NCI-H1105 (cell line): ENCODE data around the gene PRKACA.

ENCODE experiments used
- DNase-seq: peaks from one replicate; lab custom pipeline; 2025; lab: John Stamatoyannopoulos, UW

Gene PRKACA

DNA sequence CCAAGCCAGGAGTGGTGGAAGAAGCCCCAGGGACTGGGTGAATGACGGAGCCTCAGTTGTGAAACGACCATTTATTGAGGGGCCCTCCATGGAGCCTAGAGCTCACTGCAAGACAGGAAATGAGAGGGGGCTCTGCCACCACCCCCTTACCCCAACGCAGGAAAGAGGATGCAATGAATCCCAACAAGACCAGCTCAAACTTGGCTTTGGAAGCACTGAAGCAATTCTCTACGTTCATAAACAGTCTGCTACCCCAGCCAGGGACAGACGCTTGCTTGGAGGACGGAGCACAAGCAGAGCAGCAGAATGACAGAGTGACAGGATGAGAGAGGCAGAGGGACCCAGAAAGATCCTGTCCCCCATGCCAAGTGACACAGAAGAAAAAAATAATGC lies 1.0 kb downstream of the PRKACA start:
- no peak for DNase-seq

DNA sequence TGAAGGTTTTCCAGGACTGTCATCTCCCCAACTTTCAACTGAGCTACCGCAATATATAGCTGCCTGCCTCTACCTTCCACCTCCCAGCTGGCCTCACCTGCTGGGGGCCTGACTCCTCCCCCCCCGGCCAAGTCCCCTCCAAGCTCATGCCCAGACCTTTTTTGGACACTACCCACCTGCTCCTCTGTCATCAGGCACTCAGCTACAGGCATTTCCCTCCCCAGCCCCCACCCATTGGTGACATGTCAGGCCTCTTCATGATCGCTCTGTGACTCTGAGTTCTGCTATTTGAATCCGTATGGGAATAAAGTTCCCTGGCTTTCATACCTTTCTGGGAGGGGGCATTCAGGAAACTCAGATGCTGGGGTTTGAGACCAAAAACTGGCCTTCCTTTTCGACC lies 1.8 kb downstream of the PRKACA start:
- no peak for DNase-seq

DNA sequence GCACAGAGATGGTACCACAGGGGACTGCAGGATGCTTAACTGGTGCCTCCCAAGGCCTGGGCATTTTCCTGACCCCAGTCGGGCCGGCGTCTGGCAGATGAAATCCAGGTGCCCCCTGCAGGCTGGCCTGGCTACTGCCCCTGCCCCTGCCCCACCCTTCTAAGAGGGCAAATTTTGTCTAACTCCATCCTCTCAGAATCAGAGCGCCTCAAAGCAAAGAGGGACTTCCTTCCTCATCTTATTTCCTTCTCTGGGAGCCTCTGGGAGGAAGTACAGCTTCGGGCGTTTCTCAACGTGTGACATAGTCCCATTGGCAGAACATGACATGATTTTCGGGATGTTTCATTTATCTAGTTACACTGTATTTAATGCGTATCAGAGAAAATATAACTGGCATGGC lies 2.7 kb downstream of the PRKACA start:
- no peak for DNase-seq

DNA sequence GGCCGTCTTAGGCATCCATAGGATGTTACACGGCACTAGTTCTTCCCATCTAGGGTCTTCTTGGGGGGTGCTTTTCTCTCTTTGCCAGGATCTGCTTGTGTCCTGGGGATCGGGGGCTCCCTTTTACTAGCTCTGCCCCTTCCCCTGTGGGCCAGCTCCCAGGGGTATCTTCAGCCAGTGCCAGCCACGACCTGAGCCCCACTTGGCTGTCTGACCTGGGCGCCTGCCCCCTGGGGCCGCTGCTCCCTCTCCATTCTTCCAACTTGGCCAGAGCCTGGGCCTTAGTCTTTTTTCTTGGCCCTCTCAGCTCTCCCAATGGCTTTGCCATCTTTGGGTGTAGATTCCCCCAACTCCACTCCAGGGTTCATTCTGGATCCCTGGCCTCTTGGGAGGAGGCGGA lies 3.1 kb downstream of the PRKACA start:
- DNase-seq = no peak

DNA sequence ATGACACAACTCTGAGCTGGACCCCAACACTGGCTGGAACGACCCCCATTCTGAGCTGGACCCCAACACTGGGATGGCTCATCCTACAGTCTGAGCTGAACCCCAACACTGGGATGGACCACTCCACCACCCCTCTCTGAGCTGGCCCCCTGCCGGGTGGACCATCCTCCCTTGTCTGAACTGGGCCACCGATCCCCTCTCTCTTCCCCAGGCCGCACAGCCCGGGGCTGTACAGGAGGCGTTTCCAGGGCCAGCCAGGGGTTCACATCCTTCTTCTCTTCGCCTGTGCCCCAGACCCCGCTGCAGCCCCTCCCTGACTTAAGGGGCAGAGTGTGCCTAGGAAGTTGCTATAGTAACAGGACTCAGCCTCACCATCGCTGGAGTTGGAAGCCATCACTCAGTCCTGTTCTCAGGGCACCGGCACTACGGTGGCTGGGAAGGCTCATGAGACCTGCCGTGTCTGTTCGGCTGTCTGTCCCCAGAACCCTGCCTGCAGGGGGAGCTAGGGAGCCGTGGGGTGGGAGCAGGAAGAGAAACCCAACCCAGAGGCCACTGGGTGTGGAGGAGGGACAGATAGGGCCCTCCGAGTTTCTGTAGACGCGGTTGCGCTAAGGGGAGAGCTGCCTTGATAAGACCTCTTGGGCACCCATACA lies 3.7 kb downstream of the PRKACA start:
- no peak for DNase-seq

DNA sequence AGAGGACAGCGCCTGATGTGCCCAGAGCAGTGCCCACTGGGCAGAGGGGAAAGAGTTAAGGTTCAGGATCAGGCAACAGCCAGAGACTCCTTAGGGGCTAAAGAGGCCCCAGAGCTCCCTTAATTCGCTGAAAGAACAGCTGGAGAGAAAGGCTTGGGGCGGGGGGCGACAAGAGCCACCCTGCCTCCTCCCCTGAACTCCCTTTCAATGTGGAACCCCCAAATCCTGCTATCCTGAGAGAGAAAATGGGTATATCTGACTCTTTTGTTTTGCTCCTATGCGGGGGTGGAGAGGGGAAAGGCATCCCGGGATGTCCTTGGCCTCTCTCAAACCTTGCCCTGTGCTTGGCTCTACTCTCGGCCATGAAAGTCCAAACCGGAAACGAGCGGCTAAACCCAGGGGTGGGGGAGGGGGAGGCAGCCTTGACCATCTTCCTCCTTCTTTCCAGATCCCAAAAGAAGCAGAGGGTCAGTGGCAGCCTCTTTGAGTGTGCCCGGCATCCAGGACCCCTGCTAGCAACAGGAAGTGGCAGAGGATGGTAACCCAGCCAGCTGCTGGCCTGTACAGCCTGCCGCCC lies 4.7 kb downstream of the PRKACA start:
- DNase-seq = no peak

DNA sequence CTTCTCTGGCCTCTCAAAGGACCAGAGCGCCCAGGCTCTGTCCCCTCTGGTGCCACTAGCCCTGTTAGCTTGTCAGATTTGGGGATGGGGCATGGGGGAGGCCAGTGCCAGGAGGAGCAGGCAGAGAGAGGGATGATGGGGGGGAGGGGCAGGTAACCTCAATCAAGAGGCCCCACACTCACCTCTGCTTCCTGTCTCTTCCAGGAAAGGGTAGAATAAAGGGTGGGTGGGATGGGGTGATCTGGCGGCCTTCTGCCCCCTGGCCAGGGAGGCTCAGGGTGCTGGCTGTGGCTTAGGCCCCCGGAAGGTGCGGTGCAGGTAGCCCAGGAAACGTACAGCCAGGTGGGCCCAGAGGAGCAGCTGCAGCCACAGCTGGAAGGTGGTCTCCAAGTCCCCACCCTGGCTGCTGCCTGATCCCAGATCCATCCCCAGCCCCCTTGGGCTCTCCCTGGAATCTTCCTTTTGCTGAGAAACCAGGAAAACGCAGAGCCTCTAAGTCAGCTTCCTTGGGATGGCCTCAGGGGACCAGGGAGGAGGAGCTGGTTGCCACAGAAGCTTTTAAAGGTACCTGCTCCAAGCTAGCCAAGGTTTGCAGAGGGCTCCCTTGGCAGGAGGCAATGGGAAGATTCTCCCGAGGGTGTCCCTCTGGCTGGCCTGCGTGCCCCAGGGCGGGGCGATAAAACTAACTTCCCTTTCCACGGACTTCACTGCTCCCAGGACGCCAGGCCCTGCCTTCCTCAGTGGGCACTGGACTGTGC lies 5.3 kb downstream of the PRKACA start:
- DNase-seq = no peak

DNA sequence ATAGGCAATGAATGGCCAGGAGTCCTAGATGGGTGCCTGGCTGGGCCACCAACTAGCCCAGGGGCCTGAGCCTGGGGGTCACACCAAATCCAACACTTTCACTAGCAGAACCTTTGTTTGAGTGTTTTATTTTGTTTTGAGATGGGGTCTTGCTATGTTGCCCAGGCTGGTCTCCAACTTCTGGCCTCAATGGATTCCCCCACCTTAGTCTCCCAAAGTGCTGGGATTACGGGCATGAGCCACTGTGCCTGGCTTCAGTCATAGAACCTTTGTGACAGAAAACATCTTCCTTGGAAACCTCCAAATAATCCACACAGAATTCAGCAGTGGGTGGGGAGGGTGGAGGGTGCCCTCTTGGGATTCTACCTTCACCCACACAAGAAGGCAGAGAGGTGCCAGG lies 6.1 kb downstream of the PRKACA start:
- no peak for DNase-seq

DNA sequence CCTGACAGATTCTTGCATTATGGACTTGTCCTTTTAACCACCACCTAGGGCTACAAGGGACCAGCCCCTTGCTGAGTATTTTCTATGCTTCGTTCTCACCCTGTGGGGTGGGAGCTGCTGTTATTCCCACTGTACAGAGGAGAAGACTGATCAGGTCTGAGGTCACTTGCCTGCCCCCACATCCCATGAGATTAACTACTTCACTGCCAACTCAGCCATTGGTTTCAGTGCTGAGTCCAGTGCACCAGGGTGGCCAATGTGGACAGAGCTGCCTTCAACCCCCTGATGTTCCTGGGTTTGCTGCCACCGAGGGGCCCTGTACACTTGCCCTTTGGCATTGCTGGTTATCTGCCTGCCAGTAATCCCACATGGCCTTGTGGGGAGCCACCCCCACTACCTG lies 6.9 kb downstream of the PRKACA start:
- DNase-seq = no peak

DNA sequence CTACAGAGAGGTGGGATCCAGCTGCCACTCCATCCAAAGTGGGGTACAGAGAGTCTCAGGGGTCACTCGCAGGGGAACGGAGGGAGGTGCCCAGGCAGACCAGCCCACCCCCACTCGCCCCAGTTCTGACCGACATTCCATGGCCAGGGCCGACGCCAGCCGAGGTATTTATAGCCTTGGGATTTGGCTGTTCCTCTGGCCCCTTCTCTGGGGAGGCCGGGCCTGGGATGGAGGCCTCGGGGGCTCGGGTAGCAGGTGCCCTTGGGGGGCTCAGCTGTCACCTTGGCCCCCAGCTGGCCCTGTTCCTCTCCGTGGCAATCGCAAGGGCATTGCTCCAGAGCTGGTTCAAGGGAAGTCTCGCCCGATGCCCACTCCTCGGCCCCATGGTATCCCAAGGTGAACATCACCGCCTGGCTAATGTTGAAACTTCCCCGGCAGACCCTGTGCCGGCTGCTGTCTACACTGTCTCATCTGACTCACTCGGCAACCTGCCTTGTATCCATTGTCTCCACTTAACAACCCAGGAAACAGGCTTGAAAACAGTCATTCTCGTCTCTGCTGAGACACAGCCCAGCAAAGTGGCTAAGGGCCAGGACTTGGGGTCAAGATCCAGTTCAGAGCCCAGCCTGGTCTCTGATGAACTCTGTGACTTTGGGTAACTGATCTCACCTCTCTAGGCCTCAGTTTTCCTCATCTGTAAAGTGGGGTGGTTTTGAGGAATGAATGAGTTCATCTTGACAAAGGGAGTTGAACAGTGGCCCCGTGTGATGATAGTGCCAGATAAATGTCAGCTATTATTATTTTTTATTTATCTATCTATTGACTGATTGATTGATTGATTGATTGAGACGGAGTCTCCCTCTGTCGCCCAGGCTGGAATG lies 9.7 kb downstream of the PRKACA start:
- DNase-seq = no peak

DNA sequence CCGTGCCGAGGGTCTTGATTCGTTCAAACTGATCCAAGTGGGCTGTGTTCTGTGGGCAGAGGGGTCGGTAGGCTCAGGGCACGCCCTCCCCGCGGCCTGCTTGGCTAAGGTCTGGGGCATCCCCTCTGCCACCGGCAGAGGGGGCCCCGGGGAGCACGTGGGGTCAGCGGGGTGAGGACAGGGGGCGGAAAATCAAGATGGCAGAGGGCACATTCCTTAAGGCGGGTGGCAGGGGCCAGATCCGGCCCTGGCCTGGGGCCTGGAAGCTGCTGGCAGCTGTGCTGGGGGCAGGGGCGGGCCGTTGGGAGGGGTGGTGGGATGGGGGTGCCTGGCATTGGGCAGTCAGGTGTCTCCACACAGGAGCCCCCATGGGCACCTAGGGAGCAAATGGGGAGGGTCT lies 10.7 kb downstream of the PRKACA start:
- no peak for DNase-seq

DNA sequence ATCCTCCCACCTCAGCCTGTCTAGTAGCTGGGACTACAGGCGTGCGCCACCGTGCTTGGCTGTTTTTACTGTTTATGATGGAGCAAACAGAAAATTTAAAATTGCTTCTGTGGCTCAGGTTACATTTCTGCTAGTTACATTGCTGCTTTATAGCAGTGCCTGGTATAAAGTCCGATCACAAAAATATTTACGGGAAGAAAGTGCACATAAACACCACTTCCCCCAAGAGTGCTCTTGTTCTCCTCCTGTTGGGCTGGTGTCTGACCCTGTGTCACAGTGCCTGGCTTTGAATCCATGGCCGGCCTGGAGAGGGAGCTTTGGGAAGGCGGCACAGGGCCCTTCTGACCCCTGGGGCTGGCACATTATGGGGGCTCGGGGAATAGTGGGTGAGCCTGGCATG lies 11.9 kb downstream of the PRKACA start:
- no peak for DNase-seq

DNA sequence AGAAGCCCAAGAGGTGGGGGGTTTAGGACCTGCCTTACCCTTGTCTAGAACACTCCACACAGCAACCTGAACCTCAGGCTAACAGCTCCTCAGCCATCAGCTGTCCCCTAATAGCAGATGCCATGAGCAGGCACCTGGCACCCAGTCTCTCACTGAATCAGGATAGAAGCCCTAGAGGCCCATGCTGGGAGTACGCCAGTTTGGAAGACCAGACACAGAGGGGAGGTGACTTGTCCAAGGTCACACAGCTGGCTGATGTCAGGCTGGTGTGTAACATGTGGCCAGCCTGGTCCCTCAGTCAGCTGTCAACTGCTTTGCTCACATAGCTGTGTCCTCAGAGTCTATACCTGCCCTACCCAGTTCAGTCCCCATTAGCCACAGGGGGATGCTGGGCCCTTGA lies 14.3 kb downstream of the PRKACA start:
- DNase-seq = no peak

DNA sequence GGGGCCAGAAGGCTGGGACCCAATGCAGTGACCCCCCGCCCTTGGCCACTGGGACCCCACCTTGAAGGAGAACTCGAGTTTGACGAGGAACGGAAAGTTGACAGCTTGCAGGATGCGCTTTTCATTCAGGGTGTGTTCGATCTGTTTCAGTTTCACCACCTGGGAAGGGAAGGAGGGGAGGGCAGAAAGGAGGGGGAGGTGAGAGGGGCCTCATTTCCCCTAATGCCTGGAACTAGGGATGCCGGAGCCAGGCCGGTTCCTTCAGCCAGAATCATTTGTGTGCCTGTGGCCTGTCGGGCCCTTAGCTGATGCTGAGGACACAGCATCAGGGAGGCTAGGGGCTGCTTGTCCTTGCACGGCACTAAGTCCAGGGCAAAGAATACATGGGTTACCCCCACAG lies 14.8 kb downstream of the PRKACA start:
- DNase-seq = no peak

DNA sequence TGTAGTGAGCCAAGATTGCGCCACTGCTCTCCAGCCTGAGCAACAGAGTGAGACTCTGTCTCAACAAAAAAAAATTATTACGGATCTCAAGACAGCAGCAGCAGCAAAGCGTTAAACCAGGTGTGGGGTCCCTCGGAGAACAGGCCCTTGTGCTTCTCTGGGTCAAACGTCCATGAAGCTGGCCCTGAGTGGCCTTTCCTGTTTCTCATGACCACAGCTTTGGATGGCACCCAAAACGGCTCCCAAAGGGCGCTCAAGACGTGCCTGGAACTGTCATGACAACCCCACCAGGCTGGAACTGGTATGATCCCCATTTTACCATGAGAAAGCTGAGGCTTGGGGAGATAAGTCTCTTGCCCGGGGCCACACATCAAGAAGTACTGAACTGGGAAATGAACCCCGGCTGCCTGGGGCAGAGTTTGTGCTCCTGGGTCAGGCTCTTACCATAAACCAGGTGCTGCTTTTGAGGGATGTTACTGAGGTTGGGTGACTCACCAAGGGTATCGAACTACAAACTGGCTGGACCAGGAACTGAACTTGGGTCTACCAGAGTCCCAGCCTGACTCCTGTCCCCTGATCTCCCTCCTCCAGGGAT lies 15.4 kb downstream of the PRKACA start:
- no peak for DNase-seq

DNA sequence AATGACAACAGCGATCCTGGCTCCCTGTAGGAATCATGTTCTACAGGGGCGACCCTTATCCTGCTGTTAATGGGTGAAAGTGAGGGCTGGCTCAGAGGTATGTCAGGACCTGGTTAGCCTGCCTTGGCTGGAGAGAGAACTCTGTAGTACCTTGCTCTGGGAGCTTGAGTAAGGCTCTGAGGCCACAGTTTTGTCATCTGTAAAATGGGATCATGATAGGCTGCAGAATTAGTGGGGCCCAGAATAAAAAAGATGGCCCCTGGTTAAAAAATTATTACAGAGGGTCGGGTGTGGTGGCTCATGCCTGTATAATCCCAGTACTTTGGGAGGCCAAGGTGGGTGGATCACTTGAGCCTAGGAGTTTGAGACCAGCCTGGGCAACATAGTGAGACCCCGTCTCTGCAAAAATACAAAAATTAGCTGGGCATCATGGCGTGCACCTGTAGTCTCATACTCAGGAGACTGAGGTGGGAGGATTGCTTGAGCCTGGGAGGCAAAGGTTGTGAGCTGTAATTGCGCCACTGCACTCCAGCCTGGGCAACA lies 16.5 kb downstream of the PRKACA start:
- no peak for DNase-seq

DNA sequence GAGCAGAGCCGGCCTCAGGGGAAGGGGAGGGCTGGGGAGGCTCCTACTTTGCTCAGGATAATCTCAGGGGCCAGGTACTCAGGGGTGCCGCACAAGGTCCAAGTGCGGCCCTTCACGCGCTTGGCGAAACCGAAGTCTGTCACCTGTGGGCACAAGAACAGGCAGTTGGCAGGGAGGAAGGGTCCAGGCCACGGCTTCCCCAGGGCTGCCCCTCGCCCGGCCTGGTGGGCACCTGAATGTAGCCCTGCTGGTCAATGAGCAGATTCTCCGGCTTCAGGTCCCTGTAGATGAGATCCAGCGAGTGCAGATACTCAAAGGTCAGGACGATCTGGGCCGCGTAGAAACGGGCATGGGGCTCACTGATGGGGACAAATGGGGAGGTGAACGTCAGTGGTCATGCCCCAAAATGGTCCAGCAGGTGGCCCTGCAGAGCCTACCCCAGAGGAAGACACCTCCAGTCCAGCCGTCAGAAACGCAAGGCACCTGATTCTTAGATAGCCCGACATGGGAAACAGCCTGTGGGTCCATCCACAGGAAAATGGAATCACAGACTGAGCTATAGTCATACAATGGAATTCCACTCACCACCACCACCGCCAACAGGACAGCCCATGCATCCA lies 19.9 kb downstream of the PRKACA start:
- DNase-seq = no peak

DNA sequence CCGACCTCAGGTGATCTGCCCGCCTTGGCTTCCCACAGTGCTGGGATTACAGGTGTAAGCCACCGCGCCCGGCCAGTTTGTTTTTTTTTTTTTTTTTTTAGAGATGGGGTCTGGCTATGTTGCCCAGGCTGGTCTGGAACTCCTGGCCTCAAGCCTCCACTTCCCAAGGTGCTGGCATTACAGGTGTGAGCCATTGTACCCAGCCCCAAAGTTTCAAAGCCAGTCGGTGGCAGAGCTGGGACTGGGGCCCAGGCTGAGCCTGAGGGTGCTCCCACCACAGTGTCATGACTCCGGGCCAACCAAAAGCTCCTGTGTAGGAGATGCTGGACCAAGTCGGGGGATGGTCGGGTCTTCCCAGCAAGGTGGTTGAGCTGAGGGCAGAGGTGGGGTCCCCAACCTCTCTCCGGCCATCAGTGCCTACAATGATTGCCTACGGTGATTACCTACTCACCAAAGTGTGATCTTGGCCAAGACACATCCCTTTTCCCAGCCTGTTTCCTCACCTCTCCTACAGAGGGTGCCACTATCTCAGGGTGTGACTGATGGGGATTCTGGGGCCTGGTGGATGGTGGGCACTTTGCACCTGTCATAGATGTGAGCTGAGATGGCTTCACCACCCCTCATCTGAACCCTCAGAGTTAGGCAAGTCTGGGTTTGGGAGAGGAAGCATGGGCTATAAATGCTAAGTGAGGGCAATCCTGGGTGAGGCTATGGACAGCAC lies 21.1 kb downstream of the PRKACA start:
- DNase-seq = no peak

DNA sequence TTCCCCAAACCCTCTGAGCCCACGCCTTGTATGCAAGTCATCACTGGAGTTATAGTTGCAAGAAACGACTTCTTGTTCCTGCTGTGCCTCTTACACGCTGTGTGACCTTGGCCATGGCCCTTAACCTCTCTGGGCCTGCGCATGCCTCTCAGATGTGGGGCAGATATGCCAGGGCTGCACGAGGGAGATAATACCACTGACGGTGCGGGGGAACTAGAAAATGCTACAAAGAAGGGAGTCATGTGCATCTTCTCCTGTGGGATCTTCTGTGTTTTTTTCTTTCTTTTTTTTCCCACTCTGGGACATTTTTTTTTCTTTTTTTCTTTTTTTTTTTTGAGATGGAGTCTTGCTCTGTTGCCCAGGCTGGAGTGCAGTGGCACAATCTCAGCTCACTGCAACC lies 22.7 kb downstream of the PRKACA start:
- DNase-seq = no peak

DNA sequence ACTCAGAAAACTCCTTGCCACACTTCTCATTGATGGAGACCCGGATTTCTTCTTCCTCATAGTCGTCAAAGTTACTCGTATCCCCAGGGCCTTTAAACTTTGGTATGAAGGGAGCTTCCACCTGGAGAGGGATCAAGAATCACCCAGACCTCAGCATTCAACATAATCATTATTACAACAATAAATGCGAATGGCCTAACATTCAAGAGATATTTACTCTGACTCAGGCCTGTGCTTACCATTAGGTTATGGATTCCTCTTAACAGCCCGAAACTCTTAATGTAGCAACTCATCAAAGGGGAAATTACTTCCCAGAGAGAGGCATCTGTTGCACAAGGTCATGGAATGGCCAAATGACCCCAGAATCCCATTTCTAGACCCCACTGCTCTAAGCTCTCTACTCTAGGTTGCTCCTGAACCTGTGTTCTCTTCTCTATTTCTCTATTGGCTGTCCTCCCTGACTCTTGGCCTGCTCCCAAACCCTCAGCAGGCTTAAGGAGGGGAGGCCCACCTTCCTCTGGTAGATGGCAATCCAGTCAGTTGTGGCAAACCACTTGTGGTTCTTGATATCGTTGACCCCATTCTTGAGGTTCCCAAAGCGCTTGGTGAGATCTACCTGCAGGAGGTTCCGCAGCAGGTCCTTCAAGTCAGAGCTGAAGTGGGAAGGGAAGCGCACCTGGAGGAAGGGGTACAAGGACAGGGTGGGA lies 24.3 kb downstream of the PRKACA start:
- DNase-seq = no peak
